ENCODE measurements around the gene HOXD11. TPM values are rescaled to one million over a fixed set of nuclear protein-coding genes. Genes with fewer than 3 reads are reported as not detected.

HOXD11 gene
- total RNA-seq, 1 donor from 2014 or later: not detected

DNA sequence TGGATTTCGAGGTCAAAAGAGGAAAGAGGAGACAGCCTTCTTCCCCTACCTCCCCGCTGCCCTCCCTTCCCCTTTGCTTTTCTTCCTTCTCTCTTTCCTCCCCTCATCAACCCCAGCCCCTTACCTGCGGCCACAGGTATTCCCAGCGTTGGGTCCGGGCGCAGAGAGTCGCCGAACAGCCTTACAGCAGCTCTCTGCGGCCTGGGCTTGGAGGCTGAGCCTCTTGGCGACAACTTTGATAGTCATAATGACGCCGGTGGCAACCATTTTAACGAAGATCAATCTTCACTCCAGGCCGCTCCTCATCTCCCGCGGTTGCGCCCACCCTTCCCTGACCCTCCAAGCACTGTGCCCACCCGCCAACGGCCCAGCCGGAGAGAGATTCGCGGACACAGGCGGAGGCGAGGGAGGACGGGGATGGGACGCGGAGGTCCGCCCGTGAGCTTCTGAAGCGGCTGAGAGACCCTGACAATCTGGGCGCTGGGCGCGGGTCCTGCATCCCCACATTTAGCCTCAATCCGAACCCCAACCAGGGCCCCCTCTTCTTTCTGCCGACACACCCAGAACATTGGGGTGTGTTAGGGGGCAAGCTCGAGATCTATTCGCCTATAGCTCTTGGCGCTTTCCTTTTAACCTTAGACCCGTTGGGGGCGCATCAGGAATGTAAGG lies 21.8 kb upstream of the HOXD11 start:
- intact Hi-C loops (cut with DNase I): no loop called here
- no peak for DNase-seq
- peaks cover 100% of the 10 kb centered on the region for H3K27me3 ChIP-seq (ENCODE audit: low read depth)

DNA sequence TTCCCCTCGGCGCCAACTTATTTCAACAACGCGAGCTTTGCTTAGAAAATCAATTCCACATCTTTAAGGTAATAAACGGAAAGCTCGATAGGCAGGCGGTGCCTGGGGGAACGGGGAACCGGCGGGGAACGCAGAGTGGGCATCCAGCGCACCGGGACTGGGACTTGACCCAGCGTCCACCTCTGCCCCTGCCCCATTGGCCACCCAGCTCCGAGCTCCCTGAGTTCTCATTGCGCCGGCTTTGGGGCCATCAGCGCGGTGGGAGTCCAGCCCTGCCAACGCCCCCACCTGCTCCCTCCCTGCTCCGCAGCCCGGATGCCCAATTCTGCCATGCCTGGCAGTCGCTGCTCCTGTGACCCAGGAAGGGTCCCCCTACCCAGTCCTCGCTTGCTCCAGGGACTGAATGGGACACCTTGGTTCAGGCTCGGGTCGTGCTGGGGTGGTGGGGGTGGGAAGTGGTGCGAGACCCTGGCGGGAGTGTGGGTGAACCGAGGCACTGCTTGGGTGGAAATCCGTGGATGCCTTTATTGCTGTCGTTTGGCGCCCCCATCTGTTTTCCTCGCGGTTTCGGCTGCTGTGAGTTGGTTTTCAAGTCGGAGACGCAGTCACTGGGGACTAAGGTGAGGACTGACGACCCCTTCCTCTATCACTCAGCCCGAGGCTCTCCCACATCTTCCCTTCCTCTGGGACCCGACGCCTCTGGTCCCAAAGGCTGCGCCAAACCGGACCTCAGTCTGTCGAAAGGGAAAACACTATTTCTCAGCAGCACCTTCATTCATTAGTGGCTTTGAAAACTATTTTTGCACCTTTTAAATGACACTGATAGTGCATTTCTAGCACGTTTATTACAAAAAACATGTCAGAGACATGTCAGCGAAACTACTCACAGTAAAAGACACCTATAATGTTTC lies 21.0 kb upstream of the HOXD11 start:
- intact Hi-C loops (cut with DNase I): no loop called here
- no peak overlapping the region for H3K27ac ChIP-seq
- no peak overlapping the region for H3K4me3 ChIP-seq
- peaks cover 21% of the 10 kb centered on the region for H3K4me1 ChIP-seq
- TF ChIP-seq, protein P1, sequence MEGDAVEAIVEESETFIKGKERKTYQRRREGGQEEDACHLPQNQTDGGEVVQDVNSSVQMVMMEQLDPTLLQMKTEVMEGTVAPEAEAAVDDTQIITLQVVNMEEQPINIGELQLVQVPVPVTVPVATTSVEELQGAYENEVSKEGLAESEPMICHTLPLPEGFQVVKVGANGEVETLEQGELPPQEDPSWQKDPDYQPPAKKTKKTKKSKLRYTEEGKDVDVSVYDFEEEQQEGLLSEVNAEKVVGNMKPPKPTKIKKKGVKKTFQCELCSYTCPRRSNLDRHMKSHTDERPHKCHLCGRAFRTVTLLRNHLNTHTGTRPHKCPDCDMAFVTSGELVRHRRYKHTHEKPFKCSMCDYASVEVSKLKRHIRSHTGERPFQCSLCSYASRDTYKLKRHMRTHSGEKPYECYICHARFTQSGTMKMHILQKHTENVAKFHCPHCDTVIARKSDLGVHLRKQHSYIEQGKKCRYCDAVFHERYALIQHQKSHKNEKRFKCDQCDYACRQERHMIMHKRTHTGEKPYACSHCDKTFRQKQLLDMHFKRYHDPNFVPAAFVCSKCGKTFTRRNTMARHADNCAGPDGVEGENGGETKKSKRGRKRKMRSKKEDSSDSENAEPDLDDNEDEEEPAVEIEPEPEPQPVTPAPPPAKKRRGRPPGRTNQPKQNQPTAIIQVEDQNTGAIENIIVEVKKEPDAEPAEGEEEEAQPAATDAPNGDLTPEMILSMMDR (IDR thresholded peaks at IDR 0.05): peak; percentile 26
- H3K9me3 ChIP-seq: no peaks in the 10 kb centered on the region
- ATAC-seq: peak; percentile 11 to 17
- DNase-seq: no peak
- no peaks in the 10 kb centered on the region for H3K36me3 ChIP-seq
- H3K27me3 ChIP-seq (ENCODE audit: low read depth): peaks cover 100% of the 10 kb centered on the region

More for the DNA sequence above, 21.8 kb upstream of the HOXD11 start:
- Histone ChIP-seq H3K36me3 (no peaks in the 10 kb centered on the region), H3K4me3 (no peak overlapping the region), H3K4me1 (peaks cover 21% of the 10 kb centered on the region), H3K9me3 (no peaks in the 10 kb centered on the region), H3K27ac (no peak overlapping the region)
- no peak for ATAC-seq
- TF ChIP-seq, protein P1 (IDR thresholded peaks at IDR 0.05): no peak

DNA sequence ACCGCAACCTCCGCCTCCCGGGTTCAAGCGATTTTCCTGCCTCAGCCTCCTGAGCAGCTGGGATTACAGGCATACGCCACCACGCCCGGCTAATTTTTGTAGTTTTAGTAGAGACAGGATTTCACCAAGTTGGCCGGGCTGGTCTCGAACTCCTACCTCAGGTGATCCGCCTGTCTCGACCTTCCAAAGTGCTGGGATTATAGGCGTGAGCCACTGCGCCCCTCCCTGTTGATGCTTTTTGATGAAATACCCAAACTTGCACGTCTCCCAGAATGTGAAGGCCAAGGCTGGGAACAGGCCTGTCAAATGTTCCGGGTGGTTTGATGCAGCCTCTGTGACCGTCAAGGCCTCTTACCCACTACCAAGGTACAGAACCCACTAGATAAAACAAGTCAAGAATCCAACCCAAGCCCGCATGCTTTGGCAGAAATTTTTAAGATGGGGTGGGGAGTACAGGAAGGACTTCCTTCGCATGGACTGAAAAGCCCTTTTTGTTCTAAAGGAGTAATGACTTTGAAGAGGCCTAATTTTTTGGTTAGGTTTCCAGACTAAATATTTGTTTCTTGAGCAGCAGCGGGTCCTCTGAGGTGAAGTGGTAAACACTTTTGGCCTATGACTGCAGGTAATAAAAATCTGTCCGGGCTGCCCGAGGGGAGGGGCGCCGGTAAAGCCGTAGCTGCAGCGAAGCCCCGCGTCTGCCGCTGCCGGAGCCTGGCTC lies 19.6 kb upstream of the HOXD11 start:
- intact Hi-C loops (cut with DNase I): no loop called here
- peak overlapping the region; percentile 30 for H3K4me3 ChIP-seq
- ATAC-seq (no peak), DNase-seq (no peak)
- H3K27ac ChIP-seq: no peak overlapping the region
- H3K36me3 ChIP-seq: no peaks in the 10 kb centered on the region
- H3K27me3 ChIP-seq (ENCODE audit: low read depth): peaks cover 100% of the 10 kb centered on the region
- TF ChIP-seq, protein P1 (IDR thresholded peaks at IDR 0.05): no peak
- no peaks in the 10 kb centered on the region for H3K9me3 ChIP-seq
- H3K4me1 ChIP-seq: peaks cover 21% of the 10 kb centered on the region

DNA sequence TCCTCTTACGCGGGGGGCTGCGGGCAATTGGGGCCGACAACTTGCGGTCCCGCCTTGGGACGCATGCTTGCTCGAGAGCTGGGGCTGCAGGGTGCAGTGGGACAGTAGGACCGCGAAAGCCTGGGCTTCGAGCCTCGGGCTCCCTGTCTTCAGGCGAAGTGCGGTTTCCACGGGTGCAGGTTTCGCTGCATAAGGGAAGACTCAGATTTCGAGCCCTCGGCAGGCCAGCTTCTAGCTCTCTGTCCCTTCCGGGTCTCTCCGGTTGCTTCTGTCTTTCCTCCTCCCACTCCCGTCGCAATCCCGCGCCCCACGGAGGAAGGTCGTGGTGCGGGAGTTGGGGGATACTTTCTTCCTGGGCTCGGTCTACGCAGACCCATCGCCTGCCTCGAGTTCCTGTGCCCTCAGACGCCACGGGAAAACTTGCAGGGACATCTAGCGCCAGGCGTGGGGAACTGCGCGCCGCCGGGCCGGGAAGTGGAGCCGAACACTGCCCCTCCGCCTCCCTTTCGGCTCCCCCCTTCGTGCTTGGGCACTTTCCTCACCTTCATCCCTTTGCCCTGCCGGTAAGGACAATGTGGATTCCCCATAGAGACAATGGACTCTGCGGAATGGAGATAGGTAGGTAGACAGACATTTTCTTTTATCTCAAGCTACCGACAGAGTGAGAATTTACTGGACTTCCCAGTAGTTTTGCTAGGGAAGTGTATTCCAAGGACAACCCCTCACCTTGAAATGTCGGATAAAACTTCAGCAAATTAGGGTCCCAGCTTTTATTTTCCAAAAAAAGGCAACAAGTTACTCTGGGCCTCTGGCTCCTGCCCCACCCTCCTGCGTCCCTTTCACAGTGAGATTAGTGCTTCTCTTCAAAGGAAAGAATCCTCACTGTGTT lies 18.8 kb upstream of the HOXD11 start:
- Histone ChIP-seq H3K4me1 (peaks cover 19% of the 10 kb centered on the region), H3K4me3 (peak overlapping the region; percentile 30), H3K9me3 (no peaks in the 10 kb centered on the region), H3K27ac (no peak overlapping the region), H3K36me3 (no peaks in the 10 kb centered on the region), H3K27me3 (ENCODE audit: low read depth) (peaks cover 100% of the 10 kb centered on the region)
- intact Hi-C loops (cut with DNase I): no loop called here
- TF ChIP-seq, protein P1 (IDR thresholded peaks at IDR 0.05): peak; percentile 73
- DNase-seq: peak; percentile 64
- ATAC-seq: peak; percentile 56 to 82

All from lower lobe of right lung (tissue), 2 donors.